IMR-90 (cell line): ENCODE measurements around the gene MAN2A1. TPM values are rescaled to one million over a fixed set of nuclear protein-coding genes. Genes with fewer than 3 reads are reported as not detected.

Experiments
- ATAC-seq: fragments of 200-7000 bp; cut with Tn5 transposase; 2 replicates; pipeline ENCODE4 v1.9.1; 2020; ENCODE audit warnings: low read depth, mild to moderate bottlenecking, moderate library complexity
- Bru-seq: library from RNA; stranded (reverse); fragments of 400-500 nt; gene quantifications from one replicate; lab custom pipeline; 2021; lab: Mats Ljungman, UMichigan
- BruChase-seq, 2 experiments: library from RNA; stranded (reverse); fragments of 400-500 nt; gene quantifications; one replicate each; lab custom pipeline; 2021; lab: Mats Ljungman, UMichigan
- BruUV-seq: library from RNA; stranded (reverse); fragments of 400-500 nt; replicated peaks from 2 replicates; lab custom pipeline; 2021; lab: Mats Ljungman, UMichigan
- CTCF ChIA-PET: fragments of 300-600 bp; formaldehyde crosslinking; extraction: SDS; loops from one replicate; lab custom pipeline; 2021; ENCODE audit warnings: antibody characterized with exemption; lab: Yijun Ruan, JAX
- POLR2A ChIA-PET: fragments of 300-600 bp; sonication (Branson Sonifier 250); formaldehyde crosslinking; loops from one replicate; lab custom pipeline; 2022; ENCODE audit warnings: antibody characterized with exemption; ENCODE audit not compliant: unreplicated experiment; lab: Charles Lee
- DNase-seq: peaks from one replicate; pipeline ENCODE4 v3.0.0; 2013
- H2AFZ ChIP-seq: replicated peaks from 2 replicates; pipeline ENCODE3; 2013; ENCODE audit warnings: low read length, mild to moderate bottlenecking; ENCODE audit not compliant: poor library complexity
- H2AK5ac ChIP-seq: 2 replicates; pipeline ENCODE4 v1.6.1; 2013; ENCODE audit warnings: low read depth, low read length, inconsistent platforms
- H2AK9ac ChIP-seq: replicated peaks from 2 replicates; pipeline ENCODE3; 2013; ENCODE audit warnings: mild to moderate bottlenecking, low read depth, low read length, moderate library complexity; ENCODE audit not compliant: poor library complexity
- H2BK120ac ChIP-seq: 2 replicates; pipeline ENCODE4 v1.6.1; 2013; ENCODE audit warnings: low read depth, low read length, inconsistent platforms
- H2BK15ac ChIP-seq: 3 replicates; pipeline ENCODE4 v1.6.1; 2013; ENCODE audit warnings: low read depth, low read length, inconsistent platforms
- H2BK20ac ChIP-seq: 2 replicates; pipeline ENCODE4 v1.6.1; 2013; ENCODE audit warnings: low read depth, mild to moderate bottlenecking, inconsistent platforms, low read length, moderate library complexity
- H2BK5ac ChIP-seq: 2 replicates; pipeline ENCODE4 v1.6.1; 2013; ENCODE audit warnings: mild to moderate bottlenecking, low read depth, low read length, inconsistent platforms; ENCODE audit not compliant: poor library complexity, severe bottlenecking
- H3K14ac ChIP-seq: replicated peaks from 2 replicates; pipeline ENCODE4 v1.6.1; 2013; ENCODE audit warnings: low read depth, low read length, inconsistent platforms
- H3K18ac ChIP-seq: 2 replicates; pipeline ENCODE4 v1.6.1; 2013; ENCODE audit warnings: low read depth, low read length, control low read depth
- H3K23ac ChIP-seq: 2 replicates; pipeline ENCODE4 v1.6.1; 2013; ENCODE audit warnings: low read depth, low read length, inconsistent platforms
- H3K27ac ChIP-seq: 2 replicates; pipeline ENCODE4 v1.5.1; 2013; ENCODE audit warnings: mild to moderate bottlenecking, control low read depth, low read length; ENCODE audit not compliant: insufficient read depth
- H3K27me3 ChIP-seq: 2 replicates; pipeline ENCODE4 v1.6.1; 2013; ENCODE audit warnings: low read length; ENCODE audit not compliant: control insufficient read depth, insufficient read depth
- H3K36me3 ChIP-seq: 2 replicates; pipeline ENCODE4 v1.6.1; 2013; ENCODE audit warnings: low read length, mixed read lengths; ENCODE audit not compliant: control insufficient read depth, insufficient read depth
- H3K4ac ChIP-seq: 2 replicates; pipeline ENCODE4 v1.6.1; 2013; ENCODE audit warnings: low read depth, low read length, inconsistent platforms
- H3K4me1 ChIP-seq: 2 replicates; pipeline ENCODE4 v1.6.1; 2013; ENCODE audit warnings: low read length, mixed read lengths; ENCODE audit not compliant: control insufficient read depth, insufficient read depth
- H3K4me2 ChIP-seq: 2 replicates; pipeline ENCODE4 v1.6.1; 2013; ENCODE audit warnings: low read depth, mild to moderate bottlenecking, control low read depth, low read length, moderate library complexity
- H3K4me3 ChIP-seq: 2 replicates; pipeline ENCODE4 v1.5.1; 2013; ENCODE audit warnings: low read depth, mild to moderate bottlenecking, control low read depth, low read length, moderate library complexity; ENCODE audit not compliant: insufficient read depth
- H3K56ac ChIP-seq: 2 replicates; pipeline ENCODE4 v1.6.1; 2013; ENCODE audit warnings: low read length, inconsistent platforms; ENCODE audit not compliant: insufficient read depth; ENCODE audit errors: extremely low read depth
- H3K79me1 ChIP-seq, 2 experiments: 2 replicates each; pipeline ENCODE4 v1.6.1; 2013; ENCODE audit warnings: low read length in 2 of 2, inconsistent platforms in 1 of 2, low read depth in 1 of 2
- H3K9ac ChIP-seq: 2 replicates; pipeline ENCODE4 v1.6.1; 2013; ENCODE audit warnings: low read depth, low read length, control low read depth
- H3K9me1 ChIP-seq: 2 replicates; pipeline ENCODE4 v1.6.1; 2013; ENCODE audit warnings: low read length, inconsistent platforms; ENCODE audit not compliant: insufficient read depth
- H3K9me3 ChIP-seq: 2 replicates; pipeline ENCODE4 v1.6.1; 2013; ENCODE audit warnings: low read length; ENCODE audit not compliant: control insufficient read depth, insufficient read depth
- H4K20me1 ChIP-seq: 2 replicates; pipeline ENCODE4 v1.6.1; 2013; ENCODE audit warnings: low read length, inconsistent platforms; ENCODE audit not compliant: insufficient read depth
- H4K5ac ChIP-seq: 2 replicates; pipeline ENCODE4 v1.6.1; 2013; ENCODE audit warnings: mild to moderate bottlenecking, low read depth, low read length, control low read depth
- H4K8ac ChIP-seq, 2 experiments: 2 replicates each; pipeline ENCODE4 v1.6.1; 2013; ENCODE audit warnings: low read depth in 2 of 2, low read length in 2 of 2, control low read depth in 1 of 2, inconsistent platforms in 1 of 2
- H4K91ac ChIP-seq: 2 replicates; pipeline ENCODE4 v1.6.1; 2013; ENCODE audit warnings: low read depth, low read length, inconsistent platforms; ENCODE audit not compliant: insufficient read depth
- CTCF ChIP-seq: conservative IDR thresholded peaks from 2 replicates; pipeline ENCODE4 v1.5.1; 2012; ENCODE audit warnings: mild to moderate bottlenecking, low read depth, low read length, improper control_type of control experiment
- MAZ ChIP-seq: IDR thresholded peaks from 2 replicates; pipeline ENCODE4 v1.6.1; 2012; ENCODE audit warnings: low read depth, mild to moderate bottlenecking, low read length, improper control_type of control experiment, moderate library complexity, borderline replicate concordance
- POLR2A ChIP-seq: IDR thresholded peaks from 2 replicates; pipeline ENCODE4 v1.6.1; 2012; ENCODE audit warnings: mild to moderate bottlenecking, low read depth, low read length
- RCOR1 ChIP-seq: IDR thresholded peaks from 2 replicates; pipeline ENCODE4 v1.6.1; 2012; ENCODE audit warnings: mild to moderate bottlenecking, low read length, improper control_type of control experiment; ENCODE audit not compliant: insufficient replicate concordance
- RFX5 ChIP-seq: IDR thresholded peaks from 2 replicates; pipeline ENCODE4 v1.8.0; 2012; ENCODE audit warnings: low read depth, mild to moderate bottlenecking, low read length, moderate library complexity
- WGBS, 2 experiments: methylation state at CpG; one replicate each; pipeline versions ENCODE4 v1.1.5 to v1.1.7; 2013; ENCODE audit warnings: missing lambda C conversion rate in 2 of 2; ENCODE audit not compliant: insufficient read length in 1 of 2; ENCODE audit errors: extremely low coverage in 2 of 2; 5-methylcytosine and 5-hydroxymethylcytosine counted together
- dilution Hi-C: fragments of 300-500 bp; cut with HindIII; formaldehyde crosslinking; loops from one replicate; pipeline ENCODE4 v1.14.3; 2018; ENCODE audit warnings: low sequenced_read_pairs; ENCODE audit not compliant: unreplicated experiment
- in situ Hi-C: fragments of 300-500 bp; cut with MboI; formaldehyde crosslinking; loops from 3 replicates; pipeline ENCODE4 v1.14.3; 2019; ENCODE audit warnings: low sequenced_read_pairs, inconsistent platforms, mixed read lengths
- intact Hi-C: fragments of 100-400 bp; cut with micrococcal nuclease; formaldehyde crosslinking; loops from 2 replicates; pipeline ENCODE4 v1.10.0; 2022
- long read RNA-seq: library from polyadenylated mRNA; unstranded; transcript quantifications from one replicate; pipeline ENCODE4 v2.0.0, GENCODE V29; 2021; ENCODE audit not compliant: unreplicated experiment
- polyA plus RNA-seq, 3 experiments: library from polyadenylated mRNA; depleted of rRNA; stranded (reverse); fragments of >200 nt; gene quantifications; 2 replicates each; pipeline ENCODE4 v1.2.3, GENCODE V29; 2012; ENCODE audit warnings: low replicate concordance in 1 of 3
- total RNA-seq: library from RNA; depleted of rRNA; stranded (reverse); fragments of >200 nt; gene quantifications from 2 replicates; pipeline ENCODE4 v1.2.3, GENCODE V29; 2012; rRNA removed

MAN2A1 gene
- total RNA-seq, result 29.6 and 46.4 TPM in 2 replicates
- polyA plus RNA-seq (2012; rRNA removed), result 14.1 and 16.4 TPM in 2 replicates
- 3.6 and 6.5 TPM in 2 replicates for polyA plus RNA-seq (2012; cell fraction: cytosol; rRNA removed)
- 2.6 and 17.5 TPM in 2 replicates for polyA plus RNA-seq (2012; cell fraction: nucleus; rRNA removed; ENCODE audit: low replicate concordance)
- percentile 86 among the genes with signal in this experiment for Bru-seq, nascent RNA
- BruChase-seq, experiment 1, labeled RNA remaining after a 6-hour chase, result percentile 60 among the genes with signal in this experiment
- BruChase-seq, experiment 2, labeled RNA remaining after a 2-hour chase, result percentile 64 among the genes with signal in this experiment
- long read RNA-seq, full-length matches to known transcripts, result 46 of 66 reads
- long read RNA-seq, partial matches to known transcripts, result 14 of 66 reads
- long read RNA-seq, other reads (novel, unspliced or antisense), result 6 of 66 reads

DNA sequence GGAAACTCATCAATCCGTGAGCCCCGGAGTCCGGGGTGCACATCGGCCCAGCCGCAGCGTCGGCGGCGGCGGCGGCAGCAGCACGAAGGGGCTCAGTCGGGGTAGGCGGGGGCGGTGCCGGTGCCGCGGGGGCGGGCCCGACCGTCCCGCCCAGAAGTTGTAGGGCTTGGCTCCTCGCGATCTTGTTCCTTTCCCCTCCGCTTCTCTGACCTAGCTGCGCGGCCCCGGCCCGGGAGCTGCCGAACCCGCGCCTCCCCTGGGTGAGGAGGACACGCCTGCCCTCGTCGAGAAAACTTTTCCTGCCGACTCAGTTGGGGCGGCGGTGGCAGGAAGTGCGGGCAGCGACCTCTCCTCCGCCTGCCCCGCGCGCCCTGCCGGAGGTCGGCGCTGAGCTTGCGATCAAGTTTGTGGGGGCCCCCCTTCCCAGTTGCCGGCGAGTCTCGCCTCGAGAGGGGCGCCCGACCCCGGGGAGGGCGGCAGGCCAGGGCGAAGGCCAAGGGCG is at the start of gene MAN2A1:
TSS of gene MAN2A1 (plus strand) at position 188 of the 502 bp plus-strand sequence. CDS start 491 bp downstream, outside the sequence.
- Histone ChIP-seq H2BK120ac (peak within 1 kb of the TSS; percentile 73), H4K5ac (peak within 1 kb of the TSS; percentile 99), H4K91ac (peak within 1 kb of the TSS; percentile 86), H3K9ac (peak within 1 kb of the TSS; percentile 85), H3K27ac (peak within 1 kb of the TSS; percentile 90), H3K4me2 (peak within 1 kb of the TSS; percentile 96), H2BK15ac (peak within 1 kb of the TSS; percentile 77; the same call in 1 of the 3 replicates), H2AK9ac (peak within 1 kb of the TSS; percentile 90), H3K4me1 (peaks cover 16% of the 10 kb centered on the region), H3K4me3 (peak within 1 kb of the TSS; percentile 81), H3K23ac (peak within 1 kb of the TSS; percentile 93), H3K79me1 (peaks cover 7 to 30% of the 10 kb centered on the region in 2 experiments; a peak in 2 of 4 replicates), H3K27me3 (no peaks in the 10 kb centered on the region), H2AK5ac (0 out of 2 replicates have a peak within 1 kb of the TSS, but pooled peaks have one; percentile 57), H4K8ac (peak within 1 kb of the TSS; percentile 93 to 98), H3K56ac (peak within 1 kb of the TSS; percentile 49; the same call in 1 of the 2 replicates), H3K14ac (peak within 1 kb of the TSS; percentile 85), H3K4ac (peak within 1 kb of the TSS; percentile 89), H4K20me1 (peaks cover 20% of the 10 kb centered on the region), H2AFZ (peak within 1 kb of the TSS; percentile 99), H3K9me1 (peaks cover 5% of the 10 kb centered on the region), H2BK5ac (peak within 1 kb of the TSS; percentile 79), H3K9me3 (peaks cover 6% of the 10 kb centered on the region; the same call in 1 of the 2 replicates), H2BK20ac (no peak within 1 kb of the TSS), H3K18ac (peak within 1 kb of the TSS; percentile 86), H3K36me3 (no peaks in the 10 kb centered on the region)
- peak; percentile 68 for ATAC-seq
- CTCF ChIA-PET, result interaction anchor here (0.5 to 1.1 kb wide), 3 partner anchors 175 to 935 kb away, joined by 3 to 4 read pairs (median 3); no protein-coding TSS in a partner anchor
- intact Hi-C loops, result loop anchor here (1.0 to 10.0 kb wide), 9 partner anchors 53 to 1205 kb away; partner anchors contain the start of genes FER and SLC25A46
- WGBS, 2 experiments, result 0% methylated on average over 39 of the region's 58 CpGs; no CpG with 5 or more reads in 1 of the 2 experiments
- peak; percentile 47 for DNase-seq
- no TSS peak for BruUV-seq
- TF ChIP-seq RCOR1, result no peak
- TF ChIP-seq CTCF, result no peak
- no peak for TF ChIP-seq MAZ
- no peak for TF ChIP-seq RFX5
- TF ChIP-seq POLR2A, result 0 out of 2 replicates have a peak, but pooled peaks have one; percentile 36
- POLR2A ChIA-PET, result interaction anchor here (0.6 kb wide), 1 partner anchor 59 kb away, joined by 3 read pairs; no protein-coding TSS in a partner anchor
- in situ Hi-C loops, result loop anchor here (25.0 kb wide), 1 partner anchor 923 kb away; no protein-coding TSS in a partner anchor
- dilution Hi-C loops, result no loop called here
